HG02759 (cell line): ENCODE results near the gene CANT1.

Experiments used
- ATAC-seq: cut with Tn5 transposase; IDR thresholded peaks from one replicate; pipeline ENCODE4 v1.9.1; 2021; ENCODE audit warnings: mild to moderate bottlenecking, moderate library complexity; ENCODE audit not compliant: unreplicated experiment

CANT1 gene

GRCh38 chr17:79010304-79010646 lies 711 bp upstream of the CANT1 start:
- no peak for ATAC-seq

- no peak for ATAC-seq
Observed at GRCh38 chr17:79008666-79009387, 737 bp downstream of the CANT1 start.

GRCh38 chr17:79007504-79008381 lies 1.8 kb downstream of the CANT1 start:
- no peak for ATAC-seq

- no peak for ATAC-seq
Observed at GRCh38 chr17:79006794-79007503, 2.6 kb downstream of the CANT1 start.

- ATAC-seq = no peak
Observed at GRCh38 chr17:79006046-79006445, 3.5 kb downstream of the CANT1 start.

- ATAC-seq = no peak
Observed at GRCh38 chr17:79005063-79005861, 4.3 kb downstream of the CANT1 start.

- no peak for ATAC-seq
Observed at GRCh38 chr17:79003661-79004411, 5.7 kb downstream of the CANT1 start.

- ATAC-seq = no peak
Observed at GRCh38 chr17:79002796-79003593, 6.6 kb downstream of the CANT1 start.

- no peak for ATAC-seq
Observed at GRCh38 chr17:79002291-79002690, 7.3 kb downstream of the CANT1 start.

GRCh38 chr17:79001190-79002020 lies 8.2 kb downstream of the CANT1 start:
- no peak for ATAC-seq

- no peak for ATAC-seq
Observed at GRCh38 chr17:79000396-79001189, 9.0 kb downstream of the CANT1 start.

- ATAC-seq = no peak
Observed at GRCh38 chr17:78999947-79000395, 9.6 kb downstream of the CANT1 start.

- no peak for ATAC-seq
Observed at GRCh38 chr17:78999056-78999768, 10.4 kb downstream of the CANT1 start.

- no peak for ATAC-seq
Observed at GRCh38 chr17:78998311-78999055, 11.1 kb downstream of the CANT1 start.

GRCh38 chr17:78997881-78998280 lies 11.7 kb downstream of the CANT1 start:
- no peak for ATAC-seq

GRCh38 chr17:78997231-78997741 lies 12.3 kb downstream of the CANT1 start:
- no peak for ATAC-seq
